ENCODE results near the gene TWNK. TPM values are rescaled to one million over a fixed set of nuclear protein-coding genes. Genes with fewer than 3 reads are reported as not detected.

TWNK gene
- total and polyA plus RNA-seq, 2 donors (not counting 3 experiments of a cell fraction or from before 2014, with no cell fraction given) = 5.6 to 10.9 TPM

DNA sequence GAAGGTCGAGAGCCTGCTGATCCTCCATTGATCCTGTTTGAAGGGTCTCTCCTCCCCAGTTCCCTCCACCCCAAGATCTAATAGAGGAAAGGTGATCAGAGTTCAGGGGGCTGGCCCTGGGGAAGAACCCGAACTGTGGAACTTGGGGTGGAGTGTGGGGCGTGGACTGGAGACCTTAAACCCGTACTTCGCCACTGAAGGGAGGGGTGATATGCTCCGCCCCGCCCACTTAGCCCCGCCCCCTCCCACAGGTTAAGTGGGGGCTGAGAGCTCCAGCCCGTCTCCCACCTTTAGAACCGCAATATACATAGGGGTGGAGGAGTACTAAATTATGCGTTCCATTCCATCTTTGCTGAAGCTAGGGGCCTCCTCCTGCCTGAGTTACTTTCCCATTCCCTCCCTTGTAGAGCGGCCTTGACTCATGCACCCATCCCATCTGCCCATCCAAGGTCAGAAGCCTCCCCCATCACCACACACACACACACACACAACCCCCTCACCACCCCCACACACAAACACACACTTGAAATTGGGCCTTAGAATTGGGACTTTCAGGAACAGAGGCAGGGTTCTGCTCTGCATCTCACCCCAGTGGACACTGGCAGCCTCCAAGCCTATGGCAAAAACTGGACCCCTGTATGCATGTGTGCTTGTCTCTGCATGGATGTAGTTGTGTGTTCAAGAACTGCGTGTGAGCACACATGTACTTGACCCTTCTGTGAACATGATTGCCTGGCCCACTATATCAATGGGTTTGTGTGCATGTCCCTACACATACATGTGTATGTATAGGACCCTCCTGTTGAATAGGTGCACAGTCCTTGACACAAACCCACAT, 17.0 kb upstream of the TWNK start:
- Histone ChIP-seq H3K27me3 (ENCODE audit: control insufficient read depth in 2 of 2, insufficient read depth in 2 of 2, low read length in 2 of 2) (no peaks in the 10 kb centered on the region), H2AFZ (ENCODE audit: low read depth, low read length) (peak overlapping the region; percentile 96), H3K36me3 (ENCODE audit: control insufficient read depth in 2 of 2, extremely low read depth in 1 of 2, insufficient read depth in 2 of 2, low read length in 2 of 2) (no peaks in the 10 kb centered on the region), H3K9me1 (replicated peaks; ENCODE audit: control insufficient read depth, extremely low read depth, insufficient read depth, low read length) (no peaks in the 10 kb centered on the region), H3K9ac (replicated peaks; ENCODE audit: extremely low read depth, insufficient read depth, low read length) (no peak overlapping the region), H3K4me1 (ENCODE audit: control insufficient read depth, extremely low read depth, insufficient read depth, low read length) (peaks cover 12% of the 10 kb centered on the region), H3K9me3 (replicated peaks; ENCODE audit: control insufficient read depth, insufficient read depth, low read length) (no peaks in the 10 kb centered on the region), H3K4me3 (replicated peaks in 1 of 3; ENCODE audit: insufficient read depth in 1 of 3, low read depth in 1 of 3, low read length in 3 of 3) (peak overlapping the region in 2 of 3 experiments; percentile 57 to 62), H3K4me2 (ENCODE audit: insufficient read depth, low read length) (peak overlapping the region; percentile 76), H3K27ac (ENCODE audit: insufficient read depth, low read depth, low read length) (no peak overlapping the region), H3K79me2 (ENCODE audit: control insufficient read depth, insufficient read depth, low read length) (no peaks in the 10 kb centered on the region), H4K20me1 (replicated peaks; ENCODE audit: control insufficient read depth, extremely low read depth, insufficient read depth, low read length) (no peaks in the 10 kb centered on the region)
- no peak for TF ChIP-seq JUN (IDR thresholded peaks at IDR 0.05; ENCODE audit: borderline replicate concordance, insufficient read depth, insufficient read length, low read depth)
- dilution Hi-C loops (cut with MboI; ENCODE audit: extremely low pct_ligation_motif_present, low sequenced_read_pairs) (no loop called here), intact Hi-C loops (cut with micrococcal nuclease) (no loop called here)
- ChIA-PET POLR2A (interaction anchor here (1.4 kb wide), 1 partner anchor 17 kb away, joined by 3 read pairs; the partner anchor contains the start of genes MRPL43 and TWNK), CTCF (interaction anchor here (0.7 to 5.3 kb wide), 8 partner anchors 13 to 92 kb away, joined by 3 to 54 read pairs (median 4); no protein-coding TSS in a partner anchor)
- FAIRE-seq = no peak
- BruUV-seq (replicated peaks) = no TSS peak
- no peak for DNase-seq (ENCODE audit: low read depth, low spot score)

DNA sequence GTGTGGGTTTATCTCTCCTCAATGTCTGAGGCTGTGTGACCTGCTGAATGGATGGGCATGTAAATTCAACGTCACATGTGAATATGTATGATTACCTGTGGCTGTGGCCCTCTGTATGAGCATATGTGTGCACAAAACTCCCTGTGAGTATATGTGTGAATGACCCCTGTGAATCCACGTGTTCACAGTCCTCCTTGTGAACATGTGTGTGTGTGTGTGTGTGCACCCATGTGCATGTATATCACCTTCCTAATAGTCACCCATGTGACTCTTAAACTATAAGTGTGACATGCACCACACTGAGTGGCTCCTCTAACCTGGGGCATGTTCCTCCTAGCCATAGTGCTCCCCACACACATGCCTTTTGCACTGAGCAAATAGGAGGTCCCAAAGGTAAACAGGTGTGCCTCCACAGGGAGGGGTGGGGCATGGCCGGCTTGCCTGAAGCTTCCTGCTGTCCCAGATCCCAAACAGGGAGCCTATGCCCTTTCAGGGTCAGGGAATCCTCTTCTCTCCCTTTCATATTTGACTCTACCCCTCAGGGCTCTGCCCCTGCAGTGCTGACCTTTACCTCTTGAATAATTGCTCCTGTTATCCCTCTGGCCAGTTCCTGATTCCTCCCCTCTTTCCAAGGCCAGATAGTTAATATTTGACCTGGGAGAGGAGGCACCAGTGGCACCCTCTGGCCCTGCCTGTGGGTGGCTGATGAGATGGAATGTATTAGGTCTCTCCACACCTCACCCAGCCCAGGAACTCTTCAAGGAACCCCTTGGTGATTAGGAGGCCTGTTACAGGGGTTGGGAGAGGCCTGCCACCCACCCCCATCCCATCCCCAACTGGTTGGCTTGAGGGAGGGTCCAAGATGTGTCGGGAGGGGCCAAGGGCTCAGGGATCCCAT, 16.2 kb upstream of the TWNK start:
- no peak for TF ChIP-seq EZH2 (IDR thresholded peaks at IDR 0.05; ENCODE audit: borderline replicate concordance, low read depth, low read length, severe bottlenecking)
- TF ChIP-seq POLR2AphosphoS5 (IDR thresholded peaks at IDR 0.05; ENCODE audit: insufficient read depth, low read depth, low read length) = no peak
- TF ChIP-seq POLR2A (IDR thresholded peaks at IDR 0.05; ENCODE audit: low read depth, low read length) = no peak
- TF ChIP-seq FOS (IDR thresholded peaks at IDR 0.05; ENCODE audit: borderline replicate concordance, insufficient read depth, low read length) = no peak
- H3K27me3 ChIP-seq (ENCODE audit: control insufficient read depth in 2 of 2, insufficient read depth in 2 of 2, low read length in 2 of 2) = no peaks in the 10 kb centered on the region
- intact Hi-C loops (cut with micrococcal nuclease) (no loop called here), dilution Hi-C loops (cut with MboI; ENCODE audit: extremely low pct_ligation_motif_present, low sequenced_read_pairs) (no loop called here)
- no peak for FAIRE-seq
- ChIA-PET CTCF (interaction anchor here (2.1 kb wide), 1 partner anchor 43 kb away, joined by 9 read pairs; no protein-coding TSS in a partner anchor), POLR2A (no interaction called here)
- peaks cover 12% of the 10 kb centered on the region for H3K4me1 ChIP-seq (ENCODE audit: control insufficient read depth, extremely low read depth, insufficient read depth, low read length)
- no peaks in the 10 kb centered on the region for H3K9me3 ChIP-seq (replicated peaks; ENCODE audit: control insufficient read depth, insufficient read depth, low read length)
- H3K4me2 ChIP-seq (ENCODE audit: insufficient read depth, low read length) = no peak overlapping the region
- H3K4me3 ChIP-seq (replicated peaks in 1 of 3; ENCODE audit: insufficient read depth in 1 of 3, low read depth in 1 of 3, low read length in 3 of 3) = no peak overlapping the region
- no peaks in the 10 kb centered on the region for H4K20me1 ChIP-seq (replicated peaks; ENCODE audit: control insufficient read depth, extremely low read depth, insufficient read depth, low read length)
- H3K9me1 ChIP-seq (replicated peaks; ENCODE audit: control insufficient read depth, extremely low read depth, insufficient read depth, low read length) = no peaks in the 10 kb centered on the region
- no peaks in the 10 kb centered on the region for H3K79me2 ChIP-seq (ENCODE audit: control insufficient read depth, insufficient read depth, low read length)
- DNase-seq (ENCODE audit: low read depth, low spot score) = no peak
- H3K9ac ChIP-seq (replicated peaks; ENCODE audit: extremely low read depth, insufficient read depth, low read length) = no peak overlapping the region
- no peaks in the 10 kb centered on the region for H3K36me3 ChIP-seq (ENCODE audit: control insufficient read depth in 2 of 2, extremely low read depth in 1 of 2, insufficient read depth in 2 of 2, low read length in 2 of 2)
- no peak overlapping the region for H2AFZ ChIP-seq (ENCODE audit: low read depth, low read length)
- BruUV-seq (replicated peaks) = no TSS peak
- no peak overlapping the region for H3K27ac ChIP-seq (ENCODE audit: insufficient read depth, low read depth, low read length)
